Coronary artery (tissue), 2 donors: Measurements from ENCODE around the gene CCDC171.
A peak's percentile ranks its signal among the peaks of the same experiment; 100 is the strongest.

Source experiments
- DNase-seq: peaks from one replicate; pipeline ENCODE4 v3.0.0-alpha.2; 2017; ENCODE audit warnings: low spot score
- H3K27ac ChIP-seq, 2 donors: fragments of 200-600 bp; sonication (generic); one replicate each; pipeline ENCODE4 v1.5.1; 2016 to 2019
- H3K4me3 ChIP-seq: fragments of 200-600 bp; sonication (generic); 2 replicates; pipeline ENCODE4 v1.5.1; 2016; ENCODE audit warnings: mild to moderate bottlenecking, moderate library complexity
- CTCF ChIP-seq: fragments of 200-600 bp; sonication (generic); IDR thresholded peaks from one replicate; pipeline ENCODE4 v1.5.1; 2019; ENCODE audit warnings: antibody characterized with exemption

CCDC171 gene

DNA sequence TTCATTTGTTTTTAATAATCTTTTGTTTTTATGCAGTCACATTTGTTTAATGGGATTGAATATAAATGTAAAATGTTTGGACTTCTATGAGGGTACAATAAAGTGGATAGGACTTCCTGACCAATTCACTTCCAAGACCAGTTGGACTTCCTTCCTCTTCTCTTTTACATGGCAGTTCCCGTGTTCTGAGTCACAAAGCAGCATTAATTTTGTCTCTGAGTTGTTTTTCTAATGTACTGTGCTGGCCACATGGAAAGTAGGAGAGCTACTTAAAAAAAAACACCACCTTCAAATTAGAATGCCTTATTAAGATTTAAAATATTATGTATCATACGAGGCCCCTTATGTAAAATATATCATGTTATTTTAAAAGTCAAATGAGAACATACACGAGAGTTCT lies 87.3 kb downstream of the CCDC171 start:
- no peak for DNase-seq
- no peak overlapping the region for H3K27ac ChIP-seq
- H3K4me3 ChIP-seq = no peak overlapping the region
- no peak for TF ChIP-seq CTCF

DNA sequence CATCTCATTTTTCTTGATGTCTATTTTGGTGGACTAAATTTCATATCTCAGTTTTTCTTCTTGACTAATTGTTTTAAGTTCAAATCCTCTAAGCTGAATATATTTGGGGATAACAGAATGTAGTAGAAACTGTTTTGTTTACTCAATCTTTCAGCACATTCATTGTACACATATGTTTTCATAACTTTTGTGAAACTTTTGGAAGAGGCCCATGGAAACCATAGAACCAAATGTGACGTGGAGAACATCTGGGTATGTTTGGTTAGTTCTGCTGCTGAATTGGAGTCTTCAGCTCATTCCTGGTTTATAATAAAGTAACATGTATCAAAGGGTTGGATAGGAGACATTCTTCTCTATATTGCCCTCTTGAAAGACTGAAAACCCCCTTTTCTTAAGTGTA lies 88.4 kb downstream of the CCDC171 start:
- Histone ChIP-seq H3K4me3 (no peak overlapping the region), H3K27ac (no peak overlapping the region)
- TF ChIP-seq CTCF = no peak
- DNase-seq = no peak

DNA sequence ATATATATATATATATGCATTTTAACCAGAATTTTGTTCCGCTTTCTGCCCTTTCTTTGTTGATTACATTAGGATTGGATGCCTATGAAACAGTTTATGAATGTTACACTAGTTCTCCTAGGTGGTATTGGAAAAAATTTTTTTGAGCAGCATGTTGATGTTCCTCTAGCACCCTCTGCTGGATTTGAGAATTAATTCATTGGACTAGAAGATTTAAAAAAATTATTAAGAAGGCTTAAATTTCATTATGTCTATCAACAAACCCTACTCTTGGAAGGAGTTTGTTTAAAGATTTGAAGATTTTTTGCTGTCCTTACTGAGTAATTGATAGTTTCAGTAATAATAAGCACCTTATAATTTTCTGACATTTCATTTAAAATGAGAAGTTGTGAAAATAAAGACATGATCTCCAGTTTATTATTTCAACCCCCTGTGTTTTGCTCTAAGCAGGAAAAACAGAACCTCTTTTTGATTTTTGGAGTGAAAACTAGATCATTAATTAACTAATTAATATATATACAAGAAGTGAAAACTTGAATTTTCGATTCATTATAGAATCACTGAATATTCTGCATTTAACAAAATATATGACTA lies 89.6 kb downstream of the CCDC171 start:
- Histone ChIP-seq H3K27ac (no peak overlapping the region), H3K4me3 (no peak overlapping the region)
- no peak for DNase-seq
- TF ChIP-seq CTCF = peak; percentile 16

DNA sequence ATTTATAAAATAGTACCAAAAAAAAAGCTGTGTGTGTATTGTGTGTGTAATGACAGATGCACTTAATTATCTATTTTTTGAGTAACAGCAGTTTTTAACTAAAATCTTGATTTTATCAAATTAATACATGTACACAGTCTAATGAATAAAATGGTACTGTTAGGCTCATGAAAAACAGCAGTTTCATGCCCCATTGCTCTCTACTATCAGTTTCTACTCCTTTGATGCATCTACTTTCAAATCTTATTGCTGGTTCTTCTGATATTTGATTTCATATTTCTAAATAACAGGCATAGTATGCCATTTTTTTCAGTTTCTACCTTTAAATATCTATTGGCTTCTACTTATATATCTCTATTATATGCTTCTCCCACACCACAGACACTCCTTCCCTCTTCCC lies 117.4 kb downstream of the CCDC171 start:
- DNase-seq = no peak
- no peak overlapping the region for H3K27ac ChIP-seq
- no peak overlapping the region for H3K4me3 ChIP-seq
- TF ChIP-seq CTCF = no peak

GRCh38 chr9:15670894-15671293 lies 118.1 kb downstream of the CCDC171 start:
- DNase-seq = no peak
- no peak for TF ChIP-seq CTCF
- Histone ChIP-seq H3K4me3 (no peak overlapping the region), H3K27ac (no peak overlapping the region)

DNA sequence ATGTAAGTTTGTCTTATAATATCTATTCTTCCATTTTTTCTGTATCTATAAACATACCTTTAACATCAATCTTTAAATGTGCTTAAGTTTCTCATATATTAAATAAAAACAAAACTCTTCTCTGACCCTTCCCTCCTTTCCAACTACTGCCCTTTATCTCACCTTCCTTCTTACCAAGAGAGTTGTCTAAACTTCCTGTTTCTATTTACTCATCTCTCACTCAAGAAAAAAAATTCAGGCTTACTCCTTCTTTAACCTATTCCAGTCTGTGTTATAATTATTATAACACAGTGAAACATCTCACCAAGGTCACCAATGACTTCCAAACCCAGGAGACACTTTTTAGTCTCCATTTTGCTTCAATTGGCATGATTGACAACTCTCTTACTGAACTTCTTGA lies 140.9 kb downstream of the CCDC171 start:
- Histone ChIP-seq H3K4me3 (no peak overlapping the region), H3K27ac (no peak overlapping the region)
- TF ChIP-seq CTCF = no peak
- DNase-seq = no peak

DNA sequence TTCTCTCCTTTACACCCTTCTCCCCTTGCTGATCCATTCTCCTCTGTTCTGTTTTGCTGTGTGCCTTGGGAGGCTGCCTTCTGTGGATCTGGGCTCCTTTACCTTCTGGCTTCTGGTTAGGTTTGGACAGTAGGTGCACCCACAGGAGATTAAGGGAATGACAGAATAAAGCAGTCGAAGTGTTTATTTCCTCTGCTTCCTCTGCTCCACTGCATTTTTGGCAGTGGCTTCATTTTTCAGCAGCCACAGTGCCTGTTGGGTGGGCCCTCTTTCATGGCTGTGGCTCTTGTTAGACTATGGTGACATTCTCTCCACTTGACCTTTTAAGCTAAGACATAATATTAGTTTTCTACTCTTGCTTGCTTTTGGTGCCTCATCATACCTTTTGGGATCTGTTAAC lies 144.1 kb downstream of the CCDC171 start:
- DNase-seq = no peak
- TF ChIP-seq CTCF = no peak

More for the DNA sequence above, 144.1 kb downstream of the CCDC171 start:
- no peak overlapping the region for H3K4me3 ChIP-seq
- H3K27ac ChIP-seq = no peak overlapping the region
